Osteoblast (primary cell): ENCODE results near the gene AAMDC. TPM values are rescaled to one million over a fixed set of nuclear protein-coding genes. Genes with fewer than 3 reads are reported as not detected.
"Not testable (repeated sequence)": the region's sequence is repeated elsewhere in the genome, so short reads cannot be mapped to it uniquely, and the experiment has no call there.

Source experiments
- DNase-seq: peaks from one replicate; pipeline ENCODE4 v3.0.0; 2011; ENCODE audit warnings: low spot score, mixed read lengths; ENCODE audit not compliant: insufficient read length; ENCODE audit errors: missing footprints
- H2AFZ ChIP-seq: 2 replicates; pipeline ENCODE4 v1.6.0; 2011; ENCODE audit warnings: mild to moderate bottlenecking, low read length
- H3K27ac ChIP-seq: 2 replicates; pipeline ENCODE4 v1.5.1; 2011; ENCODE audit warnings: mild to moderate bottlenecking, low read depth, low read length, moderate library complexity
- H3K27me3 ChIP-seq: 2 replicates; pipeline ENCODE4 v1.6.0; 2012; ENCODE audit warnings: mild to moderate bottlenecking, control low read depth, inconsistent platforms, low read length, moderate library complexity; ENCODE audit not compliant: insufficient read depth
- H3K36me3 ChIP-seq: 2 replicates; pipeline ENCODE4 v1.5.1; 2011; ENCODE audit warnings: mild to moderate bottlenecking, low read length, control low read depth, moderate library complexity; ENCODE audit not compliant: insufficient read depth
- H3K4me1 ChIP-seq: 2 replicates; pipeline ENCODE4 v1.5.1; 2011; ENCODE audit warnings: mild to moderate bottlenecking, low read length, control low read depth, moderate library complexity; ENCODE audit not compliant: insufficient read depth
- H3K4me2 ChIP-seq: 2 replicates; pipeline ENCODE4 v1.6.0; 2011; ENCODE audit warnings: mild to moderate bottlenecking, low read length; ENCODE audit not compliant: insufficient read depth
- H3K4me3 ChIP-seq: fragments of 200-600 bp; sonication (generic); 3 replicates; pipeline ENCODE4 v1.5.1; 2012; ENCODE audit warnings: mild to moderate bottlenecking, low read length, inconsistent platforms; ENCODE audit not compliant: insufficient read depth
- H3K79me2 ChIP-seq: 2 replicates; pipeline ENCODE4 v1.6.0; 2012; ENCODE audit warnings: mild to moderate bottlenecking, low read length, control low read depth, inconsistent platforms; ENCODE audit not compliant: insufficient read depth
- H3K9me3 ChIP-seq: 2 replicates; pipeline ENCODE4 v1.5.1; 2011; ENCODE audit warnings: low read depth, low read length, control low read depth
- H4K20me1 ChIP-seq: 2 replicates; pipeline ENCODE4 v1.6.0; 2012; ENCODE audit warnings: mild to moderate bottlenecking, low read length, control low read depth; ENCODE audit not compliant: insufficient read depth
- CTCF ChIP-seq: IDR thresholded peaks from 2 replicates; pipeline ENCODE4 v1.5.1; 2011; ENCODE audit warnings: mild to moderate bottlenecking, low read depth, low read length, moderate library complexity; ENCODE audit errors: extremely low read depth
- total RNA-seq: library from RNA; depleted of rRNA; stranded (reverse); fragments of >200 nt; gene quantifications from 2 replicates; pipeline ENCODE4 v1.2.3, GENCODE V29; 2012

Gene AAMDC
- total RNA-seq, 1 donor: 14.8 TPM

GRCh38 chr11:77908835-77909234 is 87.9 kb downstream of the AAMDC start:
- H3K9me3 ChIP-seq: no peaks in the 10 kb centered on the region
- H3K4me2 ChIP-seq: no peak overlapping the region
- H4K20me1 ChIP-seq: no peaks in the 10 kb centered on the region
- H3K4me1 ChIP-seq: no peaks in the 10 kb centered on the region
- no peak for TF ChIP-seq CTCF
- H3K4me3 ChIP-seq: no peak overlapping the region
- no peak overlapping the region for H2AFZ ChIP-seq
- no peak for DNase-seq
- H3K36me3 ChIP-seq: peaks cover 3% of the 10 kb centered on the region
- H3K27ac ChIP-seq: no peak overlapping the region
- no peaks in the 10 kb centered on the region for H3K27me3 ChIP-seq
- no peaks in the 10 kb centered on the region for H3K79me2 ChIP-seq

- Histone ChIP-seq H3K4me1 (peaks cover under 1% of the 10 kb centered on the region), H2AFZ (no peak overlapping the region), H3K4me2 (no peak overlapping the region), H3K4me3 (no peak overlapping the region), H3K36me3 (peaks cover 3% of the 10 kb centered on the region), H4K20me1 (no peaks in the 10 kb centered on the region), H3K27ac (no peak overlapping the region), H3K79me2 (no peaks in the 10 kb centered on the region), H3K27me3 (no peaks in the 10 kb centered on the region), H3K9me3 (no peaks in the 10 kb centered on the region)
- no peak for TF ChIP-seq CTCF
- DNase-seq: no peak
Measured at GRCh38 chr11:77909277-77909676, 88.3 kb downstream of the AAMDC start.

DNA sequence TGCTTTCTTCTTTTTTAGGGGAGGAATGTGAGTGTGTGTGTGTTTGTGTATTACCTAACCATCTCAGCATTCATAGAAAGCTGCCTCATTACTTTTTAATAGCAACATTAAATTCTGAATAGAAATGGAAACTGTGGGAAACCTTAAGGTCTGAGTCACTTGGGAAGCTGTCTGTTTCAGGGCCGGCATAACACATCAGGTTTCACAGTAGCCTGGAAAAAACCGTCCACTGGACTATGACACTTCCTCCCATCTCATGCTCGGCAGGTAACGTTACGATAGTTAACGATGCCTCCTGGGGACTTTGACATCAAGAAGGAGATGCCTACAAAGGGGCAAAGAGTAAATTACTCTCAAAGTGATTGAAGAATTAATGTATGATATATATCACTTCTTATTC is 89.9 kb downstream of the AAMDC start:
- not testable (repeated sequence) for DNase-seq, H3K4me2 ChIP-seq, H3K4me3 ChIP-seq, H3K4me1 ChIP-seq, H4K20me1 ChIP-seq, H3K9me3 ChIP-seq, H3K36me3 ChIP-seq, H2AFZ ChIP-seq, H3K79me2 ChIP-seq, H3K27me3 ChIP-seq, H3K27ac ChIP-seq

- not testable (repeated sequence) for H3K27ac ChIP-seq
Measured at GRCh38 chr11:77913608-77914306, 92.8 kb downstream of the AAMDC start.

GRCh38 chr11:77914307-77914791 is 93.4 kb downstream of the AAMDC start:
- not testable (repeated sequence) for H3K36me3 ChIP-seq, H3K4me3 ChIP-seq, H3K9me3 ChIP-seq, H3K79me2 ChIP-seq, DNase-seq, H3K4me1 ChIP-seq, H4K20me1 ChIP-seq, H3K27me3 ChIP-seq, H2AFZ ChIP-seq
- Histone ChIP-seq H3K4me2 (peak overlapping the region; percentile 62), H3K27ac (peak overlapping the region; percentile 39)

More at GRCh38 chr11:77913608-77914306, 92.8 kb downstream of the AAMDC start:
- not testable (repeated sequence) for H3K36me3 ChIP-seq, H3K4me3 ChIP-seq, H3K4me1 ChIP-seq, H3K9me3 ChIP-seq, H4K20me1 ChIP-seq, H2AFZ ChIP-seq, H3K79me2 ChIP-seq, H3K27me3 ChIP-seq, DNase-seq
- peak overlapping the region; percentile 62 for H3K4me2 ChIP-seq

- not testable (repeated sequence) for H2AFZ ChIP-seq, H3K79me2 ChIP-seq, H3K4me3 ChIP-seq, H3K4me1 ChIP-seq, DNase-seq, H4K20me1 ChIP-seq, H3K36me3 ChIP-seq, H3K27ac ChIP-seq, H3K9me3 ChIP-seq, H3K27me3 ChIP-seq, H3K4me2 ChIP-seq
Measured at GRCh38 chr11:77917713-77918112, 96.8 kb downstream of the AAMDC start.
